ENCODE data around the gene SWT1.

- TF ChIP-seq, protein P1, sequence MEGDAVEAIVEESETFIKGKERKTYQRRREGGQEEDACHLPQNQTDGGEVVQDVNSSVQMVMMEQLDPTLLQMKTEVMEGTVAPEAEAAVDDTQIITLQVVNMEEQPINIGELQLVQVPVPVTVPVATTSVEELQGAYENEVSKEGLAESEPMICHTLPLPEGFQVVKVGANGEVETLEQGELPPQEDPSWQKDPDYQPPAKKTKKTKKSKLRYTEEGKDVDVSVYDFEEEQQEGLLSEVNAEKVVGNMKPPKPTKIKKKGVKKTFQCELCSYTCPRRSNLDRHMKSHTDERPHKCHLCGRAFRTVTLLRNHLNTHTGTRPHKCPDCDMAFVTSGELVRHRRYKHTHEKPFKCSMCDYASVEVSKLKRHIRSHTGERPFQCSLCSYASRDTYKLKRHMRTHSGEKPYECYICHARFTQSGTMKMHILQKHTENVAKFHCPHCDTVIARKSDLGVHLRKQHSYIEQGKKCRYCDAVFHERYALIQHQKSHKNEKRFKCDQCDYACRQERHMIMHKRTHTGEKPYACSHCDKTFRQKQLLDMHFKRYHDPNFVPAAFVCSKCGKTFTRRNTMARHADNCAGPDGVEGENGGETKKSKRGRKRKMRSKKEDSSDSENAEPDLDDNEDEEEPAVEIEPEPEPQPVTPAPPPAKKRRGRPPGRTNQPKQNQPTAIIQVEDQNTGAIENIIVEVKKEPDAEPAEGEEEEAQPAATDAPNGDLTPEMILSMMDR (conservative IDR thresholded peaks at IDR 0.05; ENCODE audit: low read depth, low read length), result no peak
- TF ChIP-seq ELK1 (IDR thresholded peaks at IDR 0.05; ENCODE audit: borderline replicate concordance, low read depth, low read length) (no peak), MAFK (IDR thresholded peaks at IDR 0.05; ENCODE audit: low read depth, low read length) (no peak), SMC3 (IDR thresholded peaks at IDR 0.05; ENCODE audit: low read depth, low read length) (no peak), RFX5 (IDR thresholded peaks at IDR 0.05; ENCODE audit: low read depth, low read length) (no peak), POLR2A (IDR thresholded peaks at IDR 0.05; ENCODE audit: low read depth, low read length) (no peak), RCOR1 (IDR thresholded peaks at IDR 0.05; ENCODE audit: insufficient replicate concordance, low read length) (no peak), BHLHE40 (IDR thresholded peaks at IDR 0.05; ENCODE audit: low read depth, low read length) (no peak)
These were observed 162.1 kb downstream of the SWT1 start for GRCh38 chr1:185319139-185319475.

Measured in IMR-90 (cell line).